HG02588 (cell line): ENCODE measurements around the gene TRIM63.

Source experiments
- ATAC-seq: cut with Tn5 transposase; IDR thresholded peaks from one replicate; pipeline ENCODE4 v1.9.1; 2021; ENCODE audit warnings: mild to moderate bottlenecking, moderate library complexity; ENCODE audit not compliant: unreplicated experiment

Gene TRIM63

DNA sequence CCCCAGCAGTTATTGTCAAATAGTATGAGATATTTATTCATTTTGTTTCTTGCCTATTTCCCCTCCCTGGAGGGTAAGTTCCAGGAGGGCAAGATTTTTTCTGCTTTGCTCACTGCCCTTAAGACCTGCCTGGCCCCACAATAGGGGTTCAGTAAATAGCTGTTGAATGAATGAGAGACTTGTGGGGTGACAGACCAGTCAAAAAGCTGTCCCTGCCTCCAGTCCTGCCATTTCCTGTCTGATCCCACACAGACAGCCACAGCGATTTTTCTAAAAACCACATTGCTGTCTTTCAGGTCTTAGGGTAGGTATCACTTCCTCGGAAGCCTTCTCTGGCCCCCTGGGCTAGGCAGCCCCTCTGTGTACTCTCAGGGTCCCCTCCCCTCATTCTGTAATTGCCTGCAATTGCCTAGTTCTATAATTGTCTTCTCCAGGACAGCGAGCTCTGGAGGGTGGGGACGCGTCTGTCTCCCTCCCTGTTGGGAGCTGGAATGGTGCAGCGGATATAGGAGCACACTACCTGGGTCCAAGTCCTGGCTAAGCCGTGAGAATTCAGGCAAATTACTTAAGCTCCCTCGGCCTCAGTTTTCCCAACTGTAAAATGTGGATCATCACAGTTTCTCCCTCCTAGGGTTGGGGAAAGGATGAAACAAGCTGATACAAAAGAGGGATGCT, 47.7 kb downstream of the TRIM63 start:
- no peak for ATAC-seq

DNA sequence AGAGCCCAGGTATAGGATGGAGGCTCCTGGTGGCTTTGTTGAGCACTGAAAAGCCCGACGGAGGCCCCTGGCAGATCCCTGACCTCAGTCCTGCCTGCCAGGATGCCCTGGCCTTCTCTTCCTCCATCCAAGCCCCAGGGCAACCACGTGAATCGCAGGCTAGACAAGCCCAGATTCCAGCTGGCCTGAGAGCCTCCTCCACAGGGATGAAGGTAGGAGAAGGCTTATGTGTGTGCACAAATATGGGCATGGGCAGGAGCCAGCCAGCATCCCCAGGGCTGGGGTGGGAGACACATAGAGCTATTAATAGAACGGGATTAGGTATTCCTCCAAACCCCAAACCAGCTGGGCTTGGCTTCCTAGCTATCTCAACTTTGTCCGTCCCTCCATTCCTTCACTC, 49.8 kb downstream of the TRIM63 start:
- ATAC-seq = no peak

DNA sequence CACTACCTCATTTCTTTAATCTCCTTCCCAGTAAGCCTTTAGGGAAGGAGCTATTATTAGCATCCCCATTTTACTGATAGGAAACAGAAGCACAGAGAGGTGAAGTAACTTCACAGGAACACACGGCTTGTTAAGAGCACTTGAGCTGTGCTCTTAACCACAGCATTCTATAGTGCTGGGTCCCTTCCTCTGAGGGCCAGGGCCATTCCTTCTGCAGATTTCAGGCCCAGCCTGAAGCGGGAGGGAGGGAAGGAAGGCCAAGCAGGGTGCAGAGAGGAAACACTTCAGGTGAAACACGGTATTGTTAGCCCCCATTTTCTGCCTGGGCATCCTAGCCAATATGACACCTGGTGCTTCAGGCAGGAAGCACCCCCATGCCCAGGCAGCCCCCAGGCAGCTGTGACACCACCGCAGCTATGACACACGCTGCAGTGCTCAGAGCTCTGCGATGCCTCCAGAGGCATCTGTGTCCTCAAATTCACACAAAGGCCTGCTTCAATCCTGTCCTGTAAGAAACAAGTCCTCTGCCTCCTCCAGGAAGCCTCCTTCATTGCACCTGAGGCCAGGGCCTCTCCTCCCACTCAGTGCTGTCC, 50.4 kb downstream of the TRIM63 start:
- no peak for ATAC-seq

DNA sequence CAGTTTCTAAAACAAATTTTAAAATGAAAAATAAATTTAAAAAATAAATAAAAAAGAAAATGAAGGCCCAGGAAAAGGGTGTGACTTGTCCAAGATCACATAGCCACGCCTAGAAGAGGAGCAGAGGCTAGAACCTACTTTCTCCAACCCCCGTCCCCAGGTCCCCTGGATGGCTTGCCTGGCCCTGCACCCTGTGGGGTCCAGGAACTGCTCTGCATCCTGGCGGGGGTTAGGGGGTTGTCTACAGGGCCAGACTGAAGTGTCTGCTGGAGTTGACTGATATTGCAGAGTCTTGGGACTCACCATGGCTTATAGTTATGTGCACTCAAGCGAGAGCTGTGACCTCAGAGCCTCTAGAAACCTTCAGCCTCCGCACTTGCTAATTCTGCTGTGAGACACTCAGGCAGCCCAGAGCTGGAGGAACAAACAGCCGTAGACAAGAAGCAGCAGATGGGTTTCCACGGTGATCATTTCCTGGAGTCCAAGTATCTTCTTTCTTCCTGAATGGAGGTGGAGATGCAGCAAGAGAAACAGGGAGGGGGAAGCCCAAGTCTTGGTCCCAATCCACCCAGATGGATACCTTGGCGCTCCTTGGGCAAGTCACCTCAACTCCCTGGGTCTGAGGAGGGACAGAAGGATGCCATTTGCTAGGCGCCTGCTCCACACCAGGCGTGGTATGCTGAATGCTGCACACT, 51.0 kb downstream of the TRIM63 start:
- no peak for ATAC-seq

DNA sequence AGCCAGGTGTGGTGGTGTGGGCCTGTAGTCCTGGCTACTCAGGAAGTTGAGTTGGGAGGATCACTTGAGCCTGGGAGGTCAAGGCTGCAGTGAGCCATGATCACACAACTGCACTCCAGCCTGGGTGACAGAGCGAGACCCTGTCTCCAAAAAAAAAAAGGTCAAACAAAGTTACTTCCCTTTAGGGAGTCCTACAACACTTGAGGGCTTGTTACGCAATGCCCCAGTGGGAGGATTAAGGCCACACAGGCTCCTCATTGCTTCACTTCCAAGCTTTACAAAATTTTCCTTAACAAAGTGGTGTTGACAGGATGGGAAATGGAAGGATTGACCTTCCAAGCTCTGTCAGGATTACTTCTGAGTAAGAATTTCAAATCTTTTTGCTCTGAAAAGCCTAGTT, 52.1 kb downstream of the TRIM63 start:
- ATAC-seq = no peak

DNA sequence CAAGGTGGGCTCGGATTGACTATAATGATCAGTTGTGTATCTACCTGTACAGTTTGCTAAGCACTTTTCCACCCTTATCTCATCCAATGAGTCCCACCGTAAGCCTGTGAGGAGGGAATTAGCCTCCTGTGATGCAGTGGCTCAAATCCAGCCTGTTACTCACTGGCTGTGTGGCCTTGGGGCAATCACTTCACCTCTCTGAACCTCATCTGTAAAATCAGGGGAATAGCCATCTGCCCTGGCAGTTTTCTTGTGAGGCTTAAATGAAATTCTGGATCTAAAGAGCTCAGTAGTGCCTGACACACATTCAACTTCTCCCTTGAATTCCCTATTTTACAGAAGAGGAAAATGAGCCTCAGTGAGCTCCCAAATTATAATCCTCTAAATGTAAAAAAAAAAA, 53.3 kb downstream of the TRIM63 start:
- no peak for ATAC-seq

DNA sequence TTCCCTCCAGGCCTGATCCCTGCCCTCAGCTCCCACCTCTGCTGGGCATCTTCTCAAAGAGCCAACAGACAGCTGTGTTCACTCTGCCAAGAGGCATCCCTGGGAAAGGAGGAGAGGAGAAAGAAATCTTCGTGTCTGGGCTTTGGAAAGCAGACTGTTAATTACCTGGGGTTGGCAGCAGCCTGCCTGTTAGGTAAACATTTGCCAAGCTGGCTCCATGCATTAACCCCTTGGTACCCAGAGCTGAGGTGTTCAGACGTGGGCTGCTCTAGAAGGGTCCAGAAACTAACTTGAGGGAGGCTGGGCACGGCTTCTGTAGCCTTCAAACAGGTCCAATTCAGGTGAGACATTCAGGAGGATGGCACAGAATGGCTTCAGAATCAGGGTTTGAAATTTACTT, 54.6 kb downstream of the TRIM63 start:
- no peak for ATAC-seq

DNA sequence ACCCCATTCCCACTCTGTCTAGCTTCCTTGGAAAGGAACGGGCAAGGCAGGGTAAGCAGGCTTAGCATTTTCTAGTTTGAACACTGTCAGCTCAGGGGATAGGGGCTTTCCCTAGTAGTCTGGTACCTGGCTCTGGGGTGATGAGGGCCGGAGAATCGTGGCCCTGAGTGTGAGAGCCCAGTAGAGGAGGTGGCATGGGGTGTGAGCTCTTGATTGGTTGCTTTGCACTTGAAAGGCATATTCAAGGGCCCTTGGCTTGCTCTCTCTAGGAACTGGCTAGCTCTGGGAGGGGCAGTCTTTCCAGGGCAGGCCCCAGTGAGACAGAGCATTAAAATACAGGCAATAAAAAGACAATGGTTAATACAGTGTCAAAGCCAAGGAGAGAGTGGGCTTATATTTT, 56.6 kb downstream of the TRIM63 start:
- no peak for ATAC-seq

DNA sequence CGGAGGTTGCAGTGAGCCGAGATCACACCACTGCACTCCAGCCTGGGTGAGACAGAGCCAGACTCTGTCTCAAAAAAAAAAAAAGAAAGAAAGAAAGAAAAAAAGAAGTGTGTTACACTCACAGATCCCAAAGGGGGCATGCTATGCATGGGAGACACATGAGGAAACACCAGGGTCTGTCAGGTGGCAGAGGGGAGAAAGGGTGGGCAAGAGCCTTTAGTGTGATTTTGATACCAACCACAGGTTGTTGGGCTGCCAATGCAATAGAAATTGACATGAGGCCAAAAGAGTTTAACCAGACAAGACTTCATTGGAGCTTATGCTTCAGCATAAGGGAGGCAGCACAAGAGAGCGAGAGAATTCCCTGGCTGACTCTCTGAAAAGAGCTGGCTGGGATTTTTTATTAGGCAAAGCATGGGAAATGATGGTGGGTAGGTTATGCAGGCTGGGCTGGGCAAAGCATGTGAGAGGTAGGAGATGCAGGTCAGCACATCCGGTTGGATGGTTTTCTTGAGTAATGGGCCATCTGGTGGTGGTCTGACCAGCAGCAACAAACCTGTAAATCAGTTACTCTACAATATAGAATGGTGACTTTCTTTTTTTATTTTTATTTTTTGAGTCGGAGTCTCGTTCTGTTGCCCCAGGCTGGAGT, 57.5 kb downstream of the TRIM63 start:
- ATAC-seq = no peak

DNA sequence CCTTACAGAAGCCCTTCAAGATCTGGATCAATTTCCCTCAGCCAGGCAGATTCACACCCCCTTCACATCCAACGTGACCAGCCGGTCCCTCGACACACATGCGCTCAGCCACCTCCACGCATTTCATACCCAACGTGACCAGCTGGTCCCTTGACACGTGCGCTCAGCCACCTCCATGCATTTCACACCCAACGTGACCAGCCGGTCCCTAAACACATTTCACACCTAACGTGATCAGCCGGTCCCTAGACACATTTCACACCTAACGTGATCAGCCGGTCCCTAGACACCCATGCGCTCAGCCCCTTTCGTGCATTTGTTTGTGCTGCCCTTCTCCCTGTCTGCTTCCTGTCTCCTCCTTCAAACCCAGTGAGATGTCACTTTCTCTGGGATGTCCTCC, 60.7 kb downstream of the TRIM63 start:
- no peak for ATAC-seq

DNA sequence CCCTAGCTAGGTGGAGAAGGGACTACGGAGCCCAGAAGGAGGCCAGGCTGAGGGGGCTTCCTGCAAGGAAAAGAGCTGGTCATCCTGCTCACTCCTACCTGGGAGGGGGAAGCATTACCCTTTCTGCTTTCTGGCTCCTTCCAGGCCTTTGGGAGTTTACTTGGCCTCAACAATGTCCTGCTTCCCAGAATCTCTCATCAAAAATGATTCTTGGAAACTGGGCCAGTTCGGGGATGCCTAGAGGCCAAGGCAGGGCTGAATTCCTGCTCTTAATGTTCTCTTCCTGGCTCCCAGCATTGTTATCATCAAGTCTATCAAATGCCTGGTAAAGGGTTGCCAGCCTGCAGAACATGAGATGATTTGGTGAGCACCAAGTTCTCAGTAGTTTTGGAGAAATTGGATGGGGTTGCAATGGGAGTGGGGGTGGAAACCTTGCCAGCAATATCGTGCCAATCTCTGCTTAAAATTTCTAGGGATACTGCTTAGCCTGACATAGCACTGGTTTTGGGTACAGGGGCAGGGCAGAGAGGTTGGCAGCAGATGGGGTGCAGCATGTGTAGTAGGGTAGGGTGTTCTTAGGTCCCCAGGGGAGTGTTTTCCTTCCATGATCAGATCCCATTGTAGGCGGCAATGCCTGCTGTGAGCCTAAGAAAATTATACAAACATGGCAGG, 61.9 kb downstream of the TRIM63 start:
- ATAC-seq = no peak

DNA sequence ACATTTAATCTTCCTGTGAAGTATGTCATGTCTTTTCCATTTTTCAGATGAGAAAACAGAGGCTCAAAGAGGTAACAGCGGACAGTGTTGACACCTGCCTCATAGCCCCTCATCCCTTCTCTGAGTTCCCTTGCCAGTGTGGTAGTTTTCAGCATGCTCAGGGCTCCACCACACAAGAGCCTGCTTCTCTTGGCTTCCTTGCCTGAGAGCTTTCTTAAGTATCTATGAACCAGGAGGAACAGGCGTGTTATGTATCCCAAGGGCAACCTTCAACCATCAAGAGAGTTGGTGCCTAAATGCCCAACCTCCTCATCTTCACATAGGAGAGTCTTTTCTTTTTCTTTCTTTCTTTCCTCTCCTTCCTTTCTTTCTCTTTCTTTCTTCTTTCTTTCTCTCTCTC, 63.7 kb downstream of the TRIM63 start:
- ATAC-seq = no peak

DNA sequence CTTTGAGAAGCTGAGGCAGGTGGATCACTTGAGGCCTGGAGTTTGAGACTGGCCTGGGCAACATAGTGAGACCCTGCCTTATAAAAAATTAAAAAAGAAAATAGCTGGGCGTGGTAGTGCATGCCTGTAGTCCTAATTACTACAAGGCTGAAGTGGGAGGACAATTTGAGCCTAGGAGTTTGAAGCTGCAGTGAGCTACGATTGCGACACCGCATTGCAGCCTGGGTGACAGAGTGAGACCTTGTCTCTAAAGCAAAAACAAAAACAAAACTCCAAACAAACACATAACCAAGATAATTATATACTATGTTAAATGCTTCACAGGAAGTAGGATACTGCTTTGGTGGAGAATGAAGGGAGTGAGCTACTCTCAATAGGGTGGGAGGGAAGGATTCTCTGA, 64.2 kb downstream of the TRIM63 start:
- ATAC-seq = no peak
